SU-DHL-6 (cell line): ENCODE data around the gene H3-3A.

ENCODE experiments used
- H2AFZ ChIP-seq: fragments of 200-600 bp; sonication (generic); 2 replicates; pipeline ENCODE4 v1.6.1; 2014; ENCODE audit warnings: low read depth, mild to moderate bottlenecking, moderate library complexity, mixed read lengths, antibody characterized with exemption, low read length; ENCODE audit not compliant: severe bottlenecking
- H3F3A ChIP-seq: fragments of 200-600 bp; shearing (Covaris generic); 2 replicates; pipeline ENCODE4 v1.6.0; 2016; ENCODE audit warnings: antibody characterized with exemption, mild to moderate bottlenecking; ENCODE audit not compliant: insufficient read depth
- H3K27ac ChIP-seq: fragments of 200-600 bp; sonication (generic); 2 replicates; pipeline ENCODE4 v1.5.1; 2016; ENCODE audit warnings: low read depth, mild to moderate bottlenecking, low read length, moderate library complexity, mixed read lengths
- H3K27me3 ChIP-seq: fragments of 200-600 bp; sonication (generic), shearing (Covaris generic); 2 replicates; pipeline ENCODE4 v1.6.0; 2014; ENCODE audit warnings: mild to moderate bottlenecking, low read length
- H3K36me3 ChIP-seq: fragments of 200-600 bp; sonication (generic); 2 replicates; pipeline ENCODE4 v1.6.1; 2014; ENCODE audit warnings: mild to moderate bottlenecking, low read length, mixed read lengths
- H3K4me2 ChIP-seq: fragments of 300-600, 200-600 bp; shearing (Covaris generic), sonication (generic); 2 replicates; pipeline ENCODE4 v1.6.0; 2014; ENCODE audit warnings: low read length, low read depth, mild to moderate bottlenecking; ENCODE audit not compliant: poor library complexity, severe bottlenecking
- H3K4me3 ChIP-seq: fragments of 200-600 bp; sonication (generic); 2 replicates; pipeline ENCODE4 v1.5.1; 2014; ENCODE audit warnings: antibody characterized with exemption, low read length, mild to moderate bottlenecking, mixed read lengths; ENCODE audit not compliant: insufficient read depth, poor library complexity, severe bottlenecking
- H3K79me2 ChIP-seq: fragments of 200-600 bp; sonication (generic); 2 replicates; pipeline ENCODE4 v1.6.1; 2014; ENCODE audit warnings: mild to moderate bottlenecking, low read length, moderate library complexity; ENCODE audit not compliant: insufficient read depth
- H3K9ac ChIP-seq: fragments of 200-600 bp; sonication (generic); 2 replicates; pipeline ENCODE4 v1.7.0; 2014; ENCODE audit warnings: mild to moderate bottlenecking, low read length
- H3K9me2 ChIP-seq: fragments of 200-600 bp; sonication (generic); replicated peaks from 2 replicates; pipeline ENCODE4 v1.6.1; 2014; ENCODE audit warnings: low read length; ENCODE audit not compliant: insufficient read depth
- H3K9me3 ChIP-seq: fragments of 200-600 bp; sonication (generic); 2 replicates; pipeline ENCODE4 v1.6.1; 2014; ENCODE audit warnings: low read length, mixed read lengths; ENCODE audit not compliant: insufficient read depth
- H4K20me1 ChIP-seq: fragments of 200-600 bp; sonication (generic); 2 replicates; pipeline ENCODE4 v1.6.1; 2014; ENCODE audit warnings: low read depth, mild to moderate bottlenecking, antibody characterized with exemption, low read length, moderate library complexity, mixed read lengths
- EZH2phosphoT487 ChIP-seq: fragments of 200-600 bp; sonication (generic), shearing (Covaris generic); conservative IDR thresholded peaks from 2 replicates; pipeline ENCODE4 v1.6.1; 2018; ENCODE audit warnings: mild to moderate bottlenecking, antibody characterized with exemption, low read length, moderate library complexity, mixed read lengths
- TF ChIP-seq, protein P1 (sequence below): fragments of 200-600 bp; sonication (generic); IDR thresholded peaks from one replicate; pipeline ENCODE4 v1.5.1; 2017; ENCODE audit warnings: antibody characterized with exemption, mild to moderate bottlenecking, low read length, moderate library complexity; ENCODE audit not compliant: insufficient read depth, poor library complexity, severe bottlenecking

H3-3A gene

DNA sequence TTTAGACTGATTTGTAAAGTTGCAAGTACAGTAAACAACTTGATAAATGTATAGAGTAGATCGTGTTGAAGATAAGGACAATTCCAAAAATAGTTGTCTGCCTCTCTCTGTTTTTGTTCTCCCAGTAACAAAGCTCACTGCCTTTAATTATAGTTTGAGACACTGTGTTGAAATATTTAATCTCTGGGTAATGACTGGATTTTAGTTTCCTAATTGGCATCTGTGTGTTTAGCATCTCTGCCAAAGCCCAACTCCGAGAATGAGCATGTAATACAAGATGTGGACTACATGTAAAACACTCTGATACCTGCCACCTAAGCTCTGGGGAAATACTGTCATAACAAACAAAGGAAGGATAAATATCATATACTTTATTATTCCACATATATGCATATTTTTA lies 35.7 kb upstream of the H3-3A start:
- Histone ChIP-seq H3K27ac (no peak overlapping the region), H3K9me3 (no peaks in the 10 kb centered on the region), H3F3A (0 out of 2 replicates have a peak, but pooled peaks cover 4% of the 10 kb centered on the region), H3K9ac (no peak overlapping the region), H3K79me2 (no peaks in the 10 kb centered on the region), H3K27me3 (no peaks in the 10 kb centered on the region), H3K4me2 (no peak overlapping the region), H3K9me2 (no peaks in the 10 kb centered on the region), H3K36me3 (no peaks in the 10 kb centered on the region), H4K20me1 (no peaks in the 10 kb centered on the region), H3K4me3 (no peak overlapping the region), H2AFZ (no peak overlapping the region)
- TF ChIP-seq, protein P1, sequence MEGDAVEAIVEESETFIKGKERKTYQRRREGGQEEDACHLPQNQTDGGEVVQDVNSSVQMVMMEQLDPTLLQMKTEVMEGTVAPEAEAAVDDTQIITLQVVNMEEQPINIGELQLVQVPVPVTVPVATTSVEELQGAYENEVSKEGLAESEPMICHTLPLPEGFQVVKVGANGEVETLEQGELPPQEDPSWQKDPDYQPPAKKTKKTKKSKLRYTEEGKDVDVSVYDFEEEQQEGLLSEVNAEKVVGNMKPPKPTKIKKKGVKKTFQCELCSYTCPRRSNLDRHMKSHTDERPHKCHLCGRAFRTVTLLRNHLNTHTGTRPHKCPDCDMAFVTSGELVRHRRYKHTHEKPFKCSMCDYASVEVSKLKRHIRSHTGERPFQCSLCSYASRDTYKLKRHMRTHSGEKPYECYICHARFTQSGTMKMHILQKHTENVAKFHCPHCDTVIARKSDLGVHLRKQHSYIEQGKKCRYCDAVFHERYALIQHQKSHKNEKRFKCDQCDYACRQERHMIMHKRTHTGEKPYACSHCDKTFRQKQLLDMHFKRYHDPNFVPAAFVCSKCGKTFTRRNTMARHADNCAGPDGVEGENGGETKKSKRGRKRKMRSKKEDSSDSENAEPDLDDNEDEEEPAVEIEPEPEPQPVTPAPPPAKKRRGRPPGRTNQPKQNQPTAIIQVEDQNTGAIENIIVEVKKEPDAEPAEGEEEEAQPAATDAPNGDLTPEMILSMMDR, result no peak
- no peak for TF ChIP-seq EZH2phosphoT487

DNA sequence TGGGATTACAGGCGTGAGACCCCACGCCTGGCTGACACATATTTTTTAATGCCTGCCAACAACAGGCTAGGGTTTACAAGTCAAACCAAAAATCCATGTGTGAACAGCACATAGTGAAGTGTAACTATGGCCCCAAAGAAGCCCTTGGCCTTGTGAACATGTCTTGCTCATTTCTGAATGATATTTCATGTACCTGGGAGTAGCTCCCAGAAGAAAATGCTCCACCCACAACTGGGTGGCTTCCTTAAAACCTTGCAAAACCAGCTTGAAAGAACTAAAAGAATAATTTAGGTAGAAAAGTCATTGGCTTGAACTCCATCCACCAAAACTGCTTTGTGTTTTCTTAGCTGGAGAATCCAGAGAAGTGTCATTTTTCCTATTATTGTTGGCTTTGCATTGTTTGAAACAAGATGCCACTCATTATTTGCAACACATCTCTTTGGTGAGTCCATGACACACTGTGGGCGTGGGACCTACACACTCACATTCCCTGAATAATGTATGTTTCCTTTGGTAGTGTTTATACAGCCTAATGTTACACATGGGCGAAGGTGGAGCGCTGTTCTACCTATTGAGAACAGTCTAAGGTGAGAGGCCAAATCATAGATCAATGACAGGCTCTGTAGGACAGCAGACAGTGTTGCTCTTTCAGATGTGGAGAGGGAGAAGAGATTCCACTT lies 34.8 kb upstream of the H3-3A start:
- H3K9me2 ChIP-seq, result no peaks in the 10 kb centered on the region
- no peaks in the 10 kb centered on the region for H3K9me3 ChIP-seq
- no peaks in the 10 kb centered on the region for H3K27me3 ChIP-seq
- H2AFZ ChIP-seq, result no peak overlapping the region
- no peaks in the 10 kb centered on the region for H3K79me2 ChIP-seq
- no peaks in the 10 kb centered on the region for H4K20me1 ChIP-seq
- no peaks in the 10 kb centered on the region for H3K36me3 ChIP-seq
- TF ChIP-seq, protein P1, result no peak
- no peak for TF ChIP-seq EZH2phosphoT487
- H3K9ac ChIP-seq, result no peak overlapping the region
- H3K4me2 ChIP-seq, result no peak overlapping the region
- no peak overlapping the region for H3K27ac ChIP-seq
- 0 out of 2 replicates have a peak, but pooled peaks cover 4% of the 10 kb centered on the region for H3F3A ChIP-seq
- no peak overlapping the region for H3K4me3 ChIP-seq

DNA sequence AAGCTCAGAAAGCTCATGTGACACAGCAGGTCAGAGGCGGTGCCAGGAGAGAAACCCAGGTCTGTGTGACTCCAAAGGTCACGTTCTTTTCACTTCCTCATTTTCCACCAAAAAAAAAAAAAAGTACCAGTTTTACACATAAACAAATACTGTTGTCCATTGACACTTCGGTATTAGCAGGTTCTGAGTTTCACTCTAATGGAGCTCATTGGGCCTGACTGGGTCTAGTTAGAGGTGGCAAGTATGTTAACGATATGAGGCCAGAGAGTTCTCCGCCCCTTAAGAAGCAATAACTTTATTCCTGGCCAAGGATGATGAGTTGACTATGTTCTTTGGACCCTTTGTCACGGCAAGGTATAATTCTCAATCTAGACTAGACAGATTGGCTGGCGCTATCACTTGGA lies 33.4 kb upstream of the H3-3A start:
- 0 out of 2 replicates have a peak, but pooled peaks cover 4% of the 10 kb centered on the region for H3F3A ChIP-seq
- no peaks in the 10 kb centered on the region for H3K9me2 ChIP-seq
- no peak overlapping the region for H3K4me3 ChIP-seq
- H3K9me3 ChIP-seq, result no peaks in the 10 kb centered on the region
- no peak overlapping the region for H3K27ac ChIP-seq
- H4K20me1 ChIP-seq, result no peaks in the 10 kb centered on the region
- H3K79me2 ChIP-seq, result no peaks in the 10 kb centered on the region
- no peaks in the 10 kb centered on the region for H3K27me3 ChIP-seq
- no peak overlapping the region for H2AFZ ChIP-seq
- no peak overlapping the region for H3K4me2 ChIP-seq
- no peak overlapping the region for H3K9ac ChIP-seq
- no peaks in the 10 kb centered on the region for H3K36me3 ChIP-seq
- TF ChIP-seq EZH2phosphoT487, result no peak
- TF ChIP-seq, protein P1, result no peak
